Cardiac fibroblast (primary cell): ENCODE measurements around the gene CTRL.
A peak's percentile ranks its signal among the peaks of the same experiment; 100 is the strongest.

Experiments used
- DNase-seq, 2 donors: peaks; one replicate each; pipeline versions ENCODE4 v3.0.0 to v3.0.0-alpha.2; 2010; ENCODE audit warnings: low read depth in 2 of 2
- H3K4me3 ChIP-seq, 2 donors: replicated peaks in 1 of 2; 1 replicate in 1 of 2; 2 replicates in 1 of 2; pipeline ENCODE4 v1.5.1; 2011; ENCODE audit warnings: low read depth in 2 of 2, low read length in 2 of 2, mild to moderate bottlenecking in 2 of 2, moderate library complexity in 1 of 2
- TF ChIP-seq, protein P1 (sequence below): IDR thresholded peaks from one replicate; pipeline ENCODE4 v1.5.1; 2011; ENCODE audit warnings: low read depth, mild to moderate bottlenecking, low read length, inconsistent platforms

Gene CTRL

DNA sequence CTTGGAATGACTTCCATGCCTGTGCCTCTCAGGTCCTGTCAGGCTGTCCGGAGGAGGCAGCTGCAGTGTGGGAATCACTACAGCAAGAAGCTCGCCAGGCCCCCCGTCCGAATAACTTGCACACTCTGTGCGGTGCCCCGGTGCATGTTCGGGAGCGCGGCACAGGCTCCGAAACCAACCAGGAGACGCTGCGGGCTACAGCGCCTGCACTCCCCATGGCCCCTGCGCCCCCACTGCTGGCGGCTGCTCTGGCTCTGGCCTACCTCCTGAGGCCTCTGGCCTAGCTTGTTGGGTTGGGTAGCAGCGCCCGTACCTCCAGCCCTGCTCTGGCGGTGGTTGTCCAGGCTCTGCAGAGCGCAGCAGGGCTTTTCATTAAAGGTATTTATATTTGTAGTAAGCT lies 45.7 kb downstream of the CTRL start:
- H3K4me3 ChIP-seq = no peak overlapping the region
- TF ChIP-seq, protein P1, sequence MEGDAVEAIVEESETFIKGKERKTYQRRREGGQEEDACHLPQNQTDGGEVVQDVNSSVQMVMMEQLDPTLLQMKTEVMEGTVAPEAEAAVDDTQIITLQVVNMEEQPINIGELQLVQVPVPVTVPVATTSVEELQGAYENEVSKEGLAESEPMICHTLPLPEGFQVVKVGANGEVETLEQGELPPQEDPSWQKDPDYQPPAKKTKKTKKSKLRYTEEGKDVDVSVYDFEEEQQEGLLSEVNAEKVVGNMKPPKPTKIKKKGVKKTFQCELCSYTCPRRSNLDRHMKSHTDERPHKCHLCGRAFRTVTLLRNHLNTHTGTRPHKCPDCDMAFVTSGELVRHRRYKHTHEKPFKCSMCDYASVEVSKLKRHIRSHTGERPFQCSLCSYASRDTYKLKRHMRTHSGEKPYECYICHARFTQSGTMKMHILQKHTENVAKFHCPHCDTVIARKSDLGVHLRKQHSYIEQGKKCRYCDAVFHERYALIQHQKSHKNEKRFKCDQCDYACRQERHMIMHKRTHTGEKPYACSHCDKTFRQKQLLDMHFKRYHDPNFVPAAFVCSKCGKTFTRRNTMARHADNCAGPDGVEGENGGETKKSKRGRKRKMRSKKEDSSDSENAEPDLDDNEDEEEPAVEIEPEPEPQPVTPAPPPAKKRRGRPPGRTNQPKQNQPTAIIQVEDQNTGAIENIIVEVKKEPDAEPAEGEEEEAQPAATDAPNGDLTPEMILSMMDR = no peak
- DNase-seq = no peak

DNA sequence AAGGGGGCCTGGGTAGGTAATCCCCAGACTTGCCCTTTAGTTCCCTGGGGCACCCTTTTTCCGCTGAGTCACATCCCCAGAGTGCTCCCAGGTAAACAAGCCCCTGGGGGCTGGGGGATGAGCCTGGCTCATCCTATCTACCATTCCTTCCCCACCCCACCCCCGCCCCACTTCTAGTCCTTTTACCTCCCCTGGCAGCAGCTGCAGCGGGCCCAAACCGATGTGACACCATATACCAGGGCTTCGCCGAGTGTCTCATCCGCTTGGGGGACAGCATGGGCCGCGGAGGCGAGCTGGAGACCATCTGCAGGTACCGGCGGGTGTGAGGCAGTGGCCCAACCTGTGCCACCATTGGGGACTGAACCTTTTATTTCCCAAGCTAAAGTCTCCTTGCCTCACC lies 46.1 kb downstream of the CTRL start:
- TF ChIP-seq, protein P1 = no peak
- DNase-seq = no peak
- no peak overlapping the region for H3K4me3 ChIP-seq

- peak; percentile 91 to 93 for DNase-seq
- TF ChIP-seq, protein P1 = no peak
- H3K4me3 ChIP-seq = no peak within 1 kb of the TSS
These were observed 47.0 kb downstream of the CTRL start, which contains the start of gene NRN1L for GRCh38 chr16:67884684-67885083. Gene NRN1L (plus strand): TSS chr16:67884885. CDS start chr16:67884904, 19 bp downstream.

DNA sequence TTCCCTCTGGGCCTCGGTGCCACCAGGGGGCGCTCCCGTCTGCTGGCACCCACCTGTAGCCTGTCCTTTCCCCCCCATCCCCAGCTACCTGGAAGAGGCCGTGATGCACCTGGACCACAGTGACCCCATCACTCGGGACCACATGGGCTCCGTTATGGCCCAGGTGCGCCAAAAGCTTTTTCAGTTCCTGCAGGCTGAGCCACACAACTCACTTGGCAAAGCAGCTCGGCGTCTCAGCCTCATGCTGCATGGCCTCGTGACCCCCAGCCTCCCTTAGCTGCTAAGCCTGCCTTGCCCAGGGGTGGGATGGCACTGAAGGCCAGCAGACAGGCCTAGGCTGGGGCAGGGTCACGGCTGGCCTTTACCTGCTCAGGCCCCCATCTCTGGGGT lies 47.8 kb downstream of the CTRL start:
- TF ChIP-seq, protein P1 = peak; percentile 94
- no peak overlapping the region for H3K4me3 ChIP-seq
- peak; percentile 57 to 65 for DNase-seq

DNA sequence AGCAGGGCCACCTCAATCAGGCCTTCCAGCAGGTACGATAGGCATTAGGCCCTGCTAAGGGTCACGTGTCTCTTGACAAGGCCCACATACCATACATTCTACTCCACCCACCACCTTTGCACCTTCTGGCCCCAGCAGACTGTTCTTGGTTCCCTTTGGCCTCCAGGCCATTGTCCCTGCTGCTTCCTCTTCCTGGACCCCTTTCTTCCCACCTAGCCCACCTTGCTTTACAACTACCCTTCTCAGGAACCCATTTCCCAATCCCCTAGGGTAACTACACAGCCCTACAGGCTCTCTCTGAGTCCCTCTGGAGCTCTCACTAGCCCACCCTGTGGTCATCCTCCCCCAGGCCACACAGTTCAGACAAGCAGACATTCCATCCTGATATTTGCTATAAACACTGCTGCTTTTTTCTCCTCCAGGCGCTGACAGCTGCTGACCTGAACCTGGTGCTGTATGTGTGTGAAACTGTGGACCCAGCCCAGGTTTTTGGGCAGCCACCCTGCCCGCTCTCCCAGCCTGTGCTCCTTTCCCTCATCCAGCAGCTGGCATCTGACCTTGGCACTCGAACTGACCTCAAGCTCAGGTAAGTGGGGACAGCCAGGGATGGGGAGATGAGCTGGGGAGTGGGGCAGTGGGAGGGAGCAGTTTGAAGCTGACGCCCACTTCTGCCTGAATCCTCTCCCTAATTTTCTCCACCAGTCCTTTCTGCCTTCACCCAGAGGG lies 48.4 kb downstream of the CTRL start:
- no peak overlapping the region for H3K4me3 ChIP-seq
- DNase-seq = no peak
- TF ChIP-seq, protein P1 = no peak

GRCh38 chr16:67882374-67883145 lies 49.1 kb downstream of the CTRL start:
- TF ChIP-seq, protein P1 = no peak
- no peak overlapping the region for H3K4me3 ChIP-seq
- peak in 1 of 2 donors; percentile 42 for DNase-seq
